Measurements from ENCODE around the gene AMELY.

Gene AMELY

DNA sequence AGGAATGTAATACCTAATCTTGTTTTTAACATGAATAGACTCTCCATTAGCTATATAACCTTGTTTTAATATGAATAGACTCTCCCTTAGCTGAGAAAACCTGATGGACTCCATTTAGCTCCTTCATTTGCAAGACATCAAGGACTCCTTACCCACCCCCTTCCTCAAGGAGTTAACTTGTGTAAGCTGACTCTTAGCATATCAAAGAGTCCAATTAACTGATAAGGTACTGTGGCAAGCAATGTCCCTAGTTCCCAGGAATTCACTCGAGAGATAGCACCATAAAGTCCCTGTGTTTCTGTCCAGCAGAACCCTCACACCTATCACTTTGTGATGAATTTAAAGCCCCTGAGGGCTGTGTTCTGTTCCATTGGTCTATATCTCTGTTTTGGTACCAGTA, 16.3 kb downstream of the AMELY start:
- TF ChIP-seq CTCF (IDR thresholded peaks at IDR 0.05) = no peak

DNA sequence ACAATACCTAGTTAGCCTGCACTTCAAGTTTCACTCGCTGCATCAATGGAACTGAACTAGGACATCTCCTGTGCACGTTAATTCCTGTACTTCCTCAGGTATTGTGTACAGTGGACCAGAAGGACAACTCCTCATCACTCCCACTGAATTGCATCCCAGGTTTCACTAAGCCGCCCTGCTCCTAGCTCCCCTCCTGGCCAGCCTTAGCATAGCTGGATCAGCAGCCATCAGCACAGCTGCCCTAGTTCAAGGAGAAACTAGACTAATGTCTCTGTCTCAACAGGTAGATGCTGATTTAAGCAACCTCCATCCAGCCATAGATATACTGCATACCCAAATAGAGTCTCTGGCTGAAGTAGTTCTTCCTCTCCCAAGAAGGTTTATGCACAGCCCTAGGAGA, 17.1 kb downstream of the AMELY start:
- no peak for TF ChIP-seq CTCF (IDR thresholded peaks at IDR 0.05)

DNA sequence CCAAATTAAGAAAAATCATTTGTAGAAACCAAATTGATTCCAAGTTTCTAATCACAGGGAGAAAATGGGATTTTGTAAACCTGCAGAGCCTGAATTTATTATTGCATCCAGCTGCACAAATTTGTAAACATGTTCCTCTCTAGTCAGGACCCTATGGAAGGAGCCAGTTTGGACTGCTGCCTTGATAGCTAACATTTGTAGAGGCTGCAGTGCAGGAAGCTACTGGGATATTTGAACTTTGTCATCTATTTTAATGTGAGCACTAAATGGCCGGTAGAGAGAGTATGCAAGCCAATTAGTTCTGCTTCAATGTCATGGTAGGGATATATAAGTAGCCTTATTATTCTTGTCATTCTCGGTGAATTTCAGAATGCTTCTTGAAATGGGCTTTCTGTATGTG, 62.2 kb downstream of the AMELY start:
- no peak for TF ChIP-seq CTCF (IDR thresholded peaks at IDR 0.05)

Measured in LNCAP (cell line).